B cell (primary cell): ENCODE data around the gene LAMA2. TPM values are rescaled to one million over a fixed set of nuclear protein-coding genes. Genes with fewer than 3 reads are reported as not detected.

Experiments used
- ATAC-seq: fragments of 200-7000 bp; cut with Tn5 transposase; one replicate; pipeline ENCODE4 v1.10.0; 2021; ENCODE audit warnings: low read depth, mild to moderate bottlenecking, moderate number of reproducible peaks, moderate library complexity
- CTCF ChIA-PET: fragments of 350-600 bp; sonication (Branson Sonifier 250); formaldehyde crosslinking; loops from one replicate; lab custom pipeline; 2021; ENCODE audit warnings: antibody characterized with exemption, inconsistent platforms; lab: Charles Lee
- POLR2A ChIA-PET: fragments of 350-600 bp; sonication (Branson Sonifier 250); formaldehyde crosslinking; loops from one replicate; lab custom pipeline; 2021; ENCODE audit warnings: antibody characterized with exemption; lab: Charles Lee
- DNase-seq: peaks from one replicate; pipeline ENCODE4 v3.0.0; 2013
- H2AFZ ChIP-seq: 2 replicates; pipeline ENCODE4 v1.6.1; 2012; ENCODE audit warnings: mild to moderate bottlenecking, low read depth, low read length; ENCODE audit not compliant: insufficient read depth, poor library complexity, severe bottlenecking
- H3K27ac ChIP-seq, 2 donors: 1 replicate in 1 of 2; 2 replicates in 1 of 2; pipeline ENCODE4 v1.5.1; 2012 to 2013; ENCODE audit warnings: low read length in 2 of 2, mild to moderate bottlenecking in 2 of 2, moderate library complexity in 1 of 2
- H3K27me3 ChIP-seq, 4 experiments: fragments of 200-600 bp in 1 of 4; sonication (generic) in 1 of 4; replicated peaks in 1 of 4; 1 replicate in 2 of 4; 2 replicates in 2 of 4; pipeline versions ENCODE4 v1.6.1 to v1.7.0; 2013 to 2016; ENCODE audit warnings: low read length in 3 of 4, mild to moderate bottlenecking in 2 of 4, mixed read lengths in 1 of 4, moderate library complexity in 1 of 4; ENCODE audit not compliant: insufficient read depth in 4 of 4, control insufficient read depth in 3 of 4; ENCODE audit errors: control extremely low read depth in 1 of 4
- H3K36me3 ChIP-seq, 2 experiments: replicated peaks in 1 of 2; 1 replicate in 1 of 2; 2 replicates in 1 of 2; pipeline versions ENCODE4 v1.6.1 to v1.7.1; 2013; ENCODE audit warnings: low read length in 1 of 2; ENCODE audit not compliant: insufficient read depth in 2 of 2, control insufficient read depth in 1 of 2; ENCODE audit errors: control extremely low read depth in 1 of 2, extremely low read depth in 1 of 2
- H3K4me1 ChIP-seq, 2 donors: fragments of 200-600 bp in 1 of 2; sonication (generic) in 1 of 2; 1 replicate in 1 of 2; 2 replicates in 1 of 2; pipeline versions ENCODE4 v1.5.1 to v1.6.1; 2013 to 2017; ENCODE audit warnings: low read length in 2 of 2; ENCODE audit not compliant: control insufficient read depth in 2 of 2, insufficient read depth in 2 of 2
- H3K4me2 ChIP-seq: replicated peaks from 2 replicates; pipeline ENCODE3; 2012; ENCODE audit warnings: mild to moderate bottlenecking, low read depth, low read length; ENCODE audit not compliant: poor library complexity, severe bottlenecking
- H3K4me3 ChIP-seq, 5 experiments: fragments of 200-600 bp in 1 of 5; sonication (generic) in 1 of 5; 1 replicate in 3 of 5; 2 replicates in 2 of 5; pipeline versions ENCODE4 v1.5.1 to v1.7.0; 2011 to 2016; ENCODE audit warnings: low read length in 4 of 5, mild to moderate bottlenecking in 4 of 5, low read depth in 2 of 5, control low read depth in 1 of 5, moderate library complexity in 1 of 5; ENCODE audit not compliant: insufficient read depth in 1 of 5; ENCODE audit errors: control extremely low read depth in 1 of 5, extremely low read depth in 1 of 5
- H3K79me2 ChIP-seq: fragments of 200-600 bp; sonication (generic); one replicate; pipeline ENCODE4 v1.6.0; 2016; ENCODE audit warnings: low read length; ENCODE audit not compliant: control insufficient read depth, insufficient read depth
- H3K9ac ChIP-seq: fragments of 200-600 bp; sonication (generic); 2 replicates; pipeline ENCODE4 v1.6.1; 2017; ENCODE audit warnings: mild to moderate bottlenecking, low read length, moderate library complexity
- H3K9me3 ChIP-seq, 3 donors: one replicate each; pipeline versions ENCODE4 v1.6.1 to v1.7.1; 2013; ENCODE audit warnings: low read length in 2 of 3; ENCODE audit not compliant: control insufficient read depth in 2 of 3, insufficient read depth in 1 of 3; ENCODE audit errors: control extremely low read depth in 1 of 3
- H4K20me1 ChIP-seq: 2 replicates; pipeline ENCODE4 v1.6.0; 2012; ENCODE audit warnings: mild to moderate bottlenecking, low read length; ENCODE audit not compliant: insufficient read depth, control insufficient read depth, poor library complexity, severe bottlenecking
- H3K27ac Mint-ChIP-seq: one replicate; pipeline ENCODE4 v1.8.0; 2021; ENCODE audit warnings: mixed read lengths
- H3K27me3 Mint-ChIP-seq: one replicate; pipeline ENCODE4 v1.8.0; 2021; ENCODE audit warnings: mixed read lengths
- H3K4me1 Mint-ChIP-seq: one replicate; pipeline ENCODE4 v1.8.0; 2021; ENCODE audit warnings: mixed read lengths
- H3K4me3 Mint-ChIP-seq: one replicate; pipeline ENCODE4 v1.8.0; 2021; ENCODE audit warnings: mixed read lengths
- H3K9me3 Mint-ChIP-seq: one replicate; pipeline ENCODE4 v1.8.0; 2022; ENCODE audit warnings: mixed read lengths; ENCODE audit not compliant: insufficient read depth
- CTCF ChIP-seq: fragments of 200-600 bp; IDR thresholded peaks from one replicate; pipeline ENCODE4 v1.8.0; 2022; ENCODE audit warnings: antibody characterized with exemption, mild to moderate bottlenecking
- EZH2 ChIP-seq: IDR thresholded peaks from 2 replicates; pipeline ENCODE4 v1.6.1; 2012; ENCODE audit warnings: borderline replicate concordance, low read depth, mild to moderate bottlenecking, moderate library complexity, low read length; ENCODE audit not compliant: insufficient read depth, poor library complexity, severe bottlenecking
- WGBS: methylation state at CpG from one replicate; pipeline ENCODE4 v1.1.5; 2013; ENCODE audit warnings: missing lambda C conversion rate; ENCODE audit not compliant: insufficient coverage; 5-methylcytosine and 5-hydroxymethylcytosine counted together
- intact Hi-C: fragments of 100-400 bp; cut with micrococcal nuclease; formaldehyde crosslinking; loops from one replicate; pipeline ENCODE4 v1.10.0; 2022
- polyA plus RNA-seq: library from polyadenylated mRNA; depleted of rRNA; stranded (reverse); fragments of >200 nt; gene quantifications from 2 replicates; pipeline ENCODE4 v1.2.3, GENCODE V29; 2012
- total RNA-seq, 2 donors: library from RNA; stranded (reverse); fragments of 120-200 nt in 1 of 2; gene quantifications; 1 replicate in 1 of 2; 2 replicates in 1 of 2; pipeline versions ENCODE4 v1.2.3 to v1.2.4, GENCODE V29; 2013 to 2022

The LAMA2 gene
- total and polyA plus RNA-seq, 2 donors (not counting 1 experiment from before 2014, with no cell fraction given): 0.16 TPM; not detected in 1

GRCh38 chr6:129041563-129041962 lies 158.6 kb downstream of the LAMA2 start:
- Histone ChIP-seq H3K4me2 (no peak overlapping the region), H3K9ac (no peak overlapping the region), H3K4me3 (no peak overlapping the region), H3K36me3 (no peaks in the 10 kb centered on the region), H3K4me1 (no peaks in the 10 kb centered on the region), H2AFZ (no peak overlapping the region), H3K27ac (no peak overlapping the region), H3K27me3 (no peaks in the 10 kb centered on the region), H4K20me1 (no peaks in the 10 kb centered on the region), H3K9me3 (no peaks in the 10 kb centered on the region), H3K79me2 (no peaks in the 10 kb centered on the region)
- ChIA-PET POLR2A (interaction anchor here (0.7 kb wide), 1 partner anchor 164 kb away, joined by 6 read pairs; no protein-coding TSS in a partner anchor), CTCF (no interaction called here)
- DNase-seq: no peak
- H3K27me3 Mint-ChIP-seq: no peaks in the 10 kb centered on the region
- intact Hi-C loops: no loop called here
- no peak overlapping the region for H3K27ac Mint-ChIP-seq
- H3K9me3 Mint-ChIP-seq: no peaks in the 10 kb centered on the region
- no peak for TF ChIP-seq CTCF
- TF ChIP-seq EZH2: no peak
- no peak overlapping the region for H3K4me3 Mint-ChIP-seq
- ATAC-seq: no peak
- WGBS: 44% methylated on average over 1 of the region's 2 CpGs
- H3K4me1 Mint-ChIP-seq: no peaks in the 10 kb centered on the region

GRCh38 chr6:129046526-129046925 lies 163.6 kb downstream of the LAMA2 start:
- no peak overlapping the region for H3K4me3 Mint-ChIP-seq
- no peak for ATAC-seq
- WGBS: no CpG with 5 or more reads among the region's 2 CpGs
- H3K4me1 ChIP-seq: no peaks in the 10 kb centered on the region
- H3K4me3 ChIP-seq: no peak overlapping the region
- H3K9me3 Mint-ChIP-seq: no peaks in the 10 kb centered on the region
- H3K4me1 Mint-ChIP-seq: no peaks in the 10 kb centered on the region
- H2AFZ ChIP-seq: no peak overlapping the region
- TF ChIP-seq CTCF (no peak), EZH2 (no peak)
- no peak overlapping the region for H3K27ac Mint-ChIP-seq
- H4K20me1 ChIP-seq: no peaks in the 10 kb centered on the region
- intact Hi-C loops: no loop called here
- no peak for DNase-seq
- H3K79me2 ChIP-seq: no peaks in the 10 kb centered on the region
- H3K27ac ChIP-seq: no peak overlapping the region
- ChIA-PET CTCF (no interaction called here), POLR2A (no interaction called here)
- H3K9ac ChIP-seq: no peak overlapping the region
- H3K27me3 ChIP-seq: no peaks in the 10 kb centered on the region
- no peak overlapping the region for H3K4me2 ChIP-seq
- H3K27me3 Mint-ChIP-seq: no peaks in the 10 kb centered on the region
- H3K9me3 ChIP-seq: no peaks in the 10 kb centered on the region
- no peaks in the 10 kb centered on the region for H3K36me3 ChIP-seq
